LHCN-M2 (cell line): ENCODE results near the gene STK32B. TPM values are rescaled to one million over a fixed set of nuclear protein-coding genes. Genes with fewer than 3 reads are reported as not detected.

Source experiments
- DNase-seq: peaks from one replicate; pipeline ENCODE4 v3.0.0-alpha.2; 2012; ENCODE audit warnings: low read depth
- total RNA-seq: library from RNA; depleted of rRNA; stranded (reverse); fragments of >200 nt; gene quantifications from 2 replicates; pipeline ENCODE4 v1.2.3, GENCODE V29; 2014

Gene STK32B
- total RNA-seq, 1 experiment from 2014 or later: 0.52 TPM

GRCh38 chr4:5469151-5469775 is 418.0 kb downstream of the STK32B start:
- DNase-seq: no peak

- no peak for DNase-seq
These were observed 418.6 kb downstream of the STK32B start for GRCh38 chr4:5469861-5470260.

GRCh38 chr4:5470318-5471198 is 419.3 kb downstream of the STK32B start:
- DNase-seq: no peak

- no peak for DNase-seq
These were observed 419.9 kb downstream of the STK32B start for GRCh38 chr4:5471206-5471605.

- DNase-seq: no peak
These were observed 420.4 kb downstream of the STK32B start for GRCh38 chr4:5471691-5472090.

GRCh38 chr4:5472160-5472591 is 420.9 kb downstream of the STK32B start:
- DNase-seq: no peak

- DNase-seq: no peak
These were observed 421.8 kb downstream of the STK32B start for GRCh38 chr4:5473125-5473524.

- no peak for DNase-seq
These were observed 423.5 kb downstream of the STK32B start for GRCh38 chr4:5474756-5475155.

- no peak for DNase-seq
These were observed 426.3 kb downstream of the STK32B start for GRCh38 chr4:5477613-5478012.

- no peak for DNase-seq
These were observed 426.9 kb downstream of the STK32B start for GRCh38 chr4:5478169-5478568.

- no peak for DNase-seq
These were observed 427.4 kb downstream of the STK32B start for GRCh38 chr4:5478697-5479096.

- DNase-seq: no peak
These were observed 428.3 kb downstream of the STK32B start for GRCh38 chr4:5479518-5480060.

- DNase-seq: no peak
These were observed 437.1 kb downstream of the STK32B start for GRCh38 chr4:5488413-5488812.

GRCh38 chr4:5489260-5489659 is 438.0 kb downstream of the STK32B start:
- no peak for DNase-seq

GRCh38 chr4:5497489-5497888 is 446.2 kb downstream of the STK32B start:
- DNase-seq: no peak

GRCh38 chr4:5500165-5500564 is 448.9 kb downstream of the STK32B start:
- peak; percentile 42 for DNase-seq

- peak; percentile 48 for DNase-seq
These were observed 452.2 kb downstream of the STK32B start for GRCh38 chr4:5503336-5503936.

- no peak for DNase-seq
These were observed 453.2 kb downstream of the STK32B start for GRCh38 chr4:5504486-5504885.

- DNase-seq: no peak
These were observed 459.2 kb downstream of the STK32B start for GRCh38 chr4:5510504-5510903.

- DNase-seq: peak; percentile 17
These were observed 460.5 kb downstream of the STK32B start for GRCh38 chr4:5511791-5512190.

GRCh38 chr4:5515646-5516045 is 464.4 kb downstream of the STK32B start:
- no peak for DNase-seq

- DNase-seq: no peak
These were observed 466.1 kb downstream of the STK32B start for GRCh38 chr4:5517372-5517771.
